Transverse colon (tissue), 3 donors: Measurements from ENCODE around the gene BSDC1.

ENCODE experiments used
- CTCF ChIP-seq, 5 experiments: fragments of 200-600 bp in 3 of 5; fragments of 450-650 bp in 2 of 5; sonication (generic) in 3 of 5; IDR thresholded peaks; 1 replicate in 2 of 5; 2 replicates in 3 of 5; pipeline ENCODE4 v1.5.1; 2016 to 2017; ENCODE audit warnings: antibody characterized with exemption in 5 of 5, inconsistent platforms in 3 of 5, mild to moderate bottlenecking in 2 of 5, moderate library complexity in 1 of 5
- EP300 ChIP-seq: sonication (generic); formaldehyde crosslinking; IDR thresholded peaks from one replicate; pipeline ENCODE4 v1.6.1; 2017; ENCODE audit warnings: antibody characterized with exemption, low read depth
- POLR2A ChIP-seq: fragments of 450-650 bp; IDR thresholded peaks from one replicate; pipeline ENCODE4 v1.6.1; 2016; ENCODE audit warnings: antibody characterized with exemption, mild to moderate bottlenecking, moderate library complexity

- TF ChIP-seq POLR2A: no peak
- TF ChIP-seq CTCF (IDR thresholded peaks at IDR 0.05): no peak
- TF ChIP-seq EP300: no peak
These were observed 17.0 kb upstream of the BSDC1 start for GRCh38 chr1:32411261-32411660.
